ENCODE data around the gene GPR176.
"Not testable (repeated sequence)": the region's sequence is repeated elsewhere in the genome, so short reads cannot be mapped to it uniquely, and the experiment has no call there.

Gene GPR176

GRCh38 chr15:39904115-39904514 lies 16.0 kb downstream of the GPR176 start:
- no peak for DNase-seq (ENCODE audit: low read depth)
- no peak overlapping the region for H3K4me3 ChIP-seq (ENCODE audit: low read depth, low read length)
- in situ Hi-C loops (cut with HindIII; ENCODE audit: low sequenced_read_pairs): no loop called here
- TF ChIP-seq, protein P1, sequence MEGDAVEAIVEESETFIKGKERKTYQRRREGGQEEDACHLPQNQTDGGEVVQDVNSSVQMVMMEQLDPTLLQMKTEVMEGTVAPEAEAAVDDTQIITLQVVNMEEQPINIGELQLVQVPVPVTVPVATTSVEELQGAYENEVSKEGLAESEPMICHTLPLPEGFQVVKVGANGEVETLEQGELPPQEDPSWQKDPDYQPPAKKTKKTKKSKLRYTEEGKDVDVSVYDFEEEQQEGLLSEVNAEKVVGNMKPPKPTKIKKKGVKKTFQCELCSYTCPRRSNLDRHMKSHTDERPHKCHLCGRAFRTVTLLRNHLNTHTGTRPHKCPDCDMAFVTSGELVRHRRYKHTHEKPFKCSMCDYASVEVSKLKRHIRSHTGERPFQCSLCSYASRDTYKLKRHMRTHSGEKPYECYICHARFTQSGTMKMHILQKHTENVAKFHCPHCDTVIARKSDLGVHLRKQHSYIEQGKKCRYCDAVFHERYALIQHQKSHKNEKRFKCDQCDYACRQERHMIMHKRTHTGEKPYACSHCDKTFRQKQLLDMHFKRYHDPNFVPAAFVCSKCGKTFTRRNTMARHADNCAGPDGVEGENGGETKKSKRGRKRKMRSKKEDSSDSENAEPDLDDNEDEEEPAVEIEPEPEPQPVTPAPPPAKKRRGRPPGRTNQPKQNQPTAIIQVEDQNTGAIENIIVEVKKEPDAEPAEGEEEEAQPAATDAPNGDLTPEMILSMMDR (IDR thresholded peaks at IDR 0.05; ENCODE audit: low read depth, low read length, missing control alignments): no peak

DNA sequence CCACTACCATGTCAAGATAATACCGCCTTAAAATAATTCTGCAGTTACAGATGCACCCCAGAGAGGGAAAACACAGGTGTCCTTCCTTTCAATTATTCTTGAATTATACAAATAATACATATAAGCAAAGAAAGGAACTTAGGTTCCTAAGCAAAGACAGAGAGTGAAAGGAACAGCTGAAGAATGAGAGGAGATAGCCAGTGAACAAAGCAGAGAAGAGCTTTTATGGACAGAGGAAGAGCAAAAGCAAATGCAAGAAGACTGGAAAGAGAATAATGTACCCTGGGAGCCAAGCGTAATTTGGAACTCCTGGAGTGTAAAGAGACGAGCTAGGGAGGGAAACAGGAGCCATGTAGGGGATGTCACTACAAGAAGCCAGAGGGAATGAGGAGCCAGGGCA lies 21.7 kb downstream of the GPR176 start:
- no peak for DNase-seq (ENCODE audit: low read depth)
- TF ChIP-seq, protein P1 (IDR thresholded peaks at IDR 0.05; ENCODE audit: low read depth, low read length, missing control alignments): no peak
- in situ Hi-C loops (cut with HindIII; ENCODE audit: low sequenced_read_pairs): no loop called here
- no peak overlapping the region for H3K4me3 ChIP-seq (ENCODE audit: low read depth, low read length)

DNA sequence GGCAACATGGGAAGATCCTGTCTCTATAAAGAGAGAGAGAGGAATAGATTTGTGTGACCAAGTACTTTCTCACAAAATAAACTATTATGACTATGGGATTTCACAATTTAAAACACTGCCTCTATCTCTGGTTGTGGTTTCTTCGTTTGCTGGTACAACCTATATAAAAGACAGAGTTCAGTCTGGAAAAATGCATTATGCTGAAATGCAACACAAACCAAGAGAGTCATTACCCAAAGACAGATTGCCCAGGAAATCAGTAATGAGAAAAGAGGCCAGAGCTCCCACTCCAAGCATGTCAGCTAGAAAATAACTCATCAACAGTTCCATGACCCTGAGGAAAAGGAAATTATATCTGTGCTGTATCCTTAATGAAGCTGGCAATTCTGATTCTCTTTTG lies 23.2 kb downstream of the GPR176 start:
- in situ Hi-C loops (cut with HindIII; ENCODE audit: low sequenced_read_pairs): no loop called here
- no peak overlapping the region for H3K4me3 ChIP-seq (ENCODE audit: low read depth, low read length)
- TF ChIP-seq, protein P1 (IDR thresholded peaks at IDR 0.05; ENCODE audit: low read depth, low read length, missing control alignments): no peak
- no peak for DNase-seq (ENCODE audit: low read depth)

DNA sequence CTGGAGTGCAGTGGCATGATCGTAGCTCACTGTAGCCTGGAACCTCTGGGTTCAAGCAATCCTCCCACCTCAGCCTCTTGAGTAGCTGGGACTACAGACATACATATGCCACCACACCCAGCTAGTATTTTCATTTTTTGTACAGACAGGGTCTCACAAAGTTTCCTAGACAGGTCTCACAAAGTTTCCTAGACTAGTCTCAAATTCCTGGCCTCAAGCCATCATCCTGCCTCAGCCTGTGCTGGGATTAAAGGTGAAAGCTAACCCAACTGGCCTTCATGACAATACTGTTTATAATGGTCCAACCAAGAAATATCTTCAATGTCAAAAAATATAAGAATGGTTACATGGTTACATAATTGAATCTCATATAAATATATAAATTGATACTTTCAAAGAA lies 24.0 kb downstream of the GPR176 start:
- in situ Hi-C loops (cut with HindIII; ENCODE audit: low sequenced_read_pairs): no loop called here
- no peak for DNase-seq (ENCODE audit: low read depth)
- no peak overlapping the region for H3K4me3 ChIP-seq (ENCODE audit: low read depth, low read length)
- TF ChIP-seq, protein P1 (IDR thresholded peaks at IDR 0.05; ENCODE audit: low read depth, low read length, missing control alignments): no peak

DNA sequence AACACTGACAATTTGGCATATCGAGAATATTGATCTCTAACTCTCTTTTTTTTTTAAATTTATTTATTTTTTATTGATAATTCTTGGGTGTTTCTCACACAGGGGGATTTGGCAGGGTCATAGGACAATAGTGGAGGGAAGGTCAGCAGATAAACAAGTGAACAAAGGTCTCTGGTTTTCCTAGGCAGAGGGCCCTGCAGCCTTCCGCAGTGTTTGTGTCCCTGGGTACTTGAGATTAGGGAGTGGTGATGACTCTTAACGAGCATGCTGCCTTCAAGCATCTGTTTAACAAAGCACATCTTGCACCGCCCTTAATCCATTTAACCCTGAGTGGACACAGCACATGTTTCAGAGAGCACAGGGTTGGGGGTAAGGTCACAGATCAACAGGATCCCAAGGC lies 27.0 kb downstream of the GPR176 start:
- in situ Hi-C loops (cut with HindIII; ENCODE audit: low sequenced_read_pairs); H3K4me3 ChIP-seq (ENCODE audit: low read depth, low read length); DNase-seq (ENCODE audit: low read depth): not testable (repeated sequence)

- no peak for DNase-seq (ENCODE audit: low read depth)
- TF ChIP-seq, protein P1 (IDR thresholded peaks at IDR 0.05; ENCODE audit: low read depth, low read length, missing control alignments): no peak
- in situ Hi-C loops (cut with HindIII; ENCODE audit: low sequenced_read_pairs): no loop called here
- no peak overlapping the region for H3K4me3 ChIP-seq (ENCODE audit: low read depth, low read length)
Measured at GRCh38 chr15:39892418-39892817, 27.6 kb downstream of the GPR176 start.

DNA sequence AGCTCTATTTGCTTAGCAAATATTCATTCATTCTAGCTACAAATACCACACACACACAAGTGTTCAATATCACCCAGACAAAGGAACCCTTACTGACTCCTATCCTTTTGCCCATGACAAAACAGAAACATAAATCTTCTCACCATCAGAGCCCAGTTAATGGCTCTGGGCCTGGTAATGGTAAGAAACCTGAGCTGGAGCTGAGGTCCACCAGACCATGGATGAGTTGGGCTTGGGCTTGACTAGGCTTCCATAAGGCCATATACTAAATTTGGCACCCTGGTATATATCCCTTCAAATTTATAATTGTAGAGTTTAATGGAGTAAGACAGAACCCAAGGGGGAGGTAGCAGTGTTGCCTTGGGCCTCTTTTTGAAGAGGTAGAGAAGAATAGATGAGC lies 29.4 kb downstream of the GPR176 start:
- DNase-seq (ENCODE audit: low read depth): no peak
- TF ChIP-seq, protein P1 (IDR thresholded peaks at IDR 0.05; ENCODE audit: low read depth, low read length, missing control alignments): no peak
- H3K4me3 ChIP-seq (ENCODE audit: low read depth, low read length): no peak overlapping the region
- in situ Hi-C loops (cut with HindIII; ENCODE audit: low sequenced_read_pairs): no loop called here

Data from astrocyte of the cerebellum (primary cell).